Vagina (tissue), 2 donors: Measurements from ENCODE around the gene GRM7. TPM values are rescaled to one million over a fixed set of nuclear protein-coding genes. Genes with fewer than 3 reads are reported as not detected.

Experiments
- DNase-seq, 2 donors: peaks; one replicate each; pipeline ENCODE4 v3.0.0-alpha.2; 2017; ENCODE audit errors: extremely low spot score in 2 of 2
- H3K27ac ChIP-seq: fragments of 200-600 bp; sonication (generic); one replicate; pipeline ENCODE4 v1.5.1; 2019
- H3K27me3 ChIP-seq: fragments of 200-600 bp; sonication (generic); one replicate; pipeline ENCODE4 v1.5.1; 2019
- H3K36me3 ChIP-seq, 2 donors: fragments of 200-600 bp; sonication (generic); one replicate each; pipeline ENCODE4 v1.5.1; 2017 to 2019
- H3K4me1 ChIP-seq: fragments of 200-600 bp; sonication (generic); one replicate; pipeline ENCODE4 v1.5.1; 2019
- H3K4me3 ChIP-seq, 2 donors: fragments of 200-600 bp; sonication (generic); 1 replicate in 1 of 2; 2 replicates in 1 of 2; pipeline ENCODE4 v1.5.1; 2016 to 2019
- H3K9me3 ChIP-seq: fragments of 200-600 bp; sonication (generic); one replicate; pipeline ENCODE4 v1.5.1; 2019
- POLR2A ChIP-seq, 2 donors: fragments of 450-650 bp; IDR thresholded peaks; one replicate each; pipeline ENCODE4 v1.6.1; 2017; ENCODE audit warnings: antibody characterized with exemption in 2 of 2, mild to moderate bottlenecking in 2 of 2, moderate library complexity in 2 of 2
- POLR2AphosphoS5 ChIP-seq, 2 donors: sonication (generic); formaldehyde crosslinking; IDR thresholded peaks; one replicate each; pipeline ENCODE4 v1.9.0; 2017; ENCODE audit warnings: antibody characterized with exemption in 2 of 2, mild to moderate bottlenecking in 2 of 2, low read depth in 1 of 2; ENCODE audit not compliant: insufficient read depth in 1 of 2
- intact Hi-C: fragments of 100-400 bp; cut with DNase I; formaldehyde crosslinking; loops from one replicate; pipeline ENCODE4 v1.15.1; 2023
- total RNA-seq: library from RNA; depleted of rRNA; stranded (reverse); fragments of >200 nt; gene quantifications from one replicate; pipeline ENCODE4 v1.2.3, GENCODE V29; 2016
- TF ChIP-seq, protein P1 (sequence below), 3 experiments: fragments of 450-650 bp in 2 of 3; fragments of 200-600 bp in 1 of 3; sonication (generic) in 1 of 3; IDR thresholded peaks; one replicate each; pipeline ENCODE4 v1.5.1; 2017 to 2019; ENCODE audit warnings: antibody characterized with exemption in 3 of 3, mild to moderate bottlenecking in 2 of 3, moderate library complexity in 2 of 3

GRM7 gene
- total RNA-seq, 1 donor from 2014 or later, result 2.0 TPM

DNA sequence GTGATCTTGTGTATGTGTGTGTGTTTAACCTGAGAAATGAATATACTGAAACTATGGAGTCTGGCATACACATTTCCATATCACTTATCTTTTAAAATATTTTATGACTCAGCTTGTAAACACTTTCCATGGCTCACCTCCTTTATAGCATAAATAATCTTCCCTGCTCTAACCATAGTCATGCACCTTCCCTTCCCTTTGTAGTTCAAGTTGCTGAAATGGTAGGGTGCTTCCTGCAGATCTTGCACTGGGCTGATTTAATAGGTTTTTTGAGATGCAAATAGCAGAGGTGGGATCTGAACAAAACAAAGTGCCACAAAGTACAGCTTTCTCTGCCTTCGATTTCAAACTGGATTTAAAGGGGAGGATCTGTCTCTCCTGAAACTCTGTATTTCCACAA is 928.0 kb downstream of the GRM7 start:
- H3K27ac ChIP-seq, result no peak overlapping the region
- no peaks in the 10 kb centered on the region for H3K36me3 ChIP-seq
- TF ChIP-seq, protein P1, sequence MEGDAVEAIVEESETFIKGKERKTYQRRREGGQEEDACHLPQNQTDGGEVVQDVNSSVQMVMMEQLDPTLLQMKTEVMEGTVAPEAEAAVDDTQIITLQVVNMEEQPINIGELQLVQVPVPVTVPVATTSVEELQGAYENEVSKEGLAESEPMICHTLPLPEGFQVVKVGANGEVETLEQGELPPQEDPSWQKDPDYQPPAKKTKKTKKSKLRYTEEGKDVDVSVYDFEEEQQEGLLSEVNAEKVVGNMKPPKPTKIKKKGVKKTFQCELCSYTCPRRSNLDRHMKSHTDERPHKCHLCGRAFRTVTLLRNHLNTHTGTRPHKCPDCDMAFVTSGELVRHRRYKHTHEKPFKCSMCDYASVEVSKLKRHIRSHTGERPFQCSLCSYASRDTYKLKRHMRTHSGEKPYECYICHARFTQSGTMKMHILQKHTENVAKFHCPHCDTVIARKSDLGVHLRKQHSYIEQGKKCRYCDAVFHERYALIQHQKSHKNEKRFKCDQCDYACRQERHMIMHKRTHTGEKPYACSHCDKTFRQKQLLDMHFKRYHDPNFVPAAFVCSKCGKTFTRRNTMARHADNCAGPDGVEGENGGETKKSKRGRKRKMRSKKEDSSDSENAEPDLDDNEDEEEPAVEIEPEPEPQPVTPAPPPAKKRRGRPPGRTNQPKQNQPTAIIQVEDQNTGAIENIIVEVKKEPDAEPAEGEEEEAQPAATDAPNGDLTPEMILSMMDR (IDR thresholded peaks at IDR 0.05), result no peak
- TF ChIP-seq POLR2AphosphoS5 (IDR thresholded peaks at IDR 0.05; ENCODE audit: insufficient read depth in 1 of 2, low read depth in 1 of 2), result no peak
- no peak for TF ChIP-seq POLR2A (IDR thresholded peaks at IDR 0.05)
- H3K27me3 ChIP-seq, result no peaks in the 10 kb centered on the region
- H3K4me3 ChIP-seq, result no peak overlapping the region
- no peaks in the 10 kb centered on the region for H3K9me3 ChIP-seq
- intact Hi-C loops, result no loop called here
- no peak for DNase-seq
- no peaks in the 10 kb centered on the region for H3K4me1 ChIP-seq

DNA sequence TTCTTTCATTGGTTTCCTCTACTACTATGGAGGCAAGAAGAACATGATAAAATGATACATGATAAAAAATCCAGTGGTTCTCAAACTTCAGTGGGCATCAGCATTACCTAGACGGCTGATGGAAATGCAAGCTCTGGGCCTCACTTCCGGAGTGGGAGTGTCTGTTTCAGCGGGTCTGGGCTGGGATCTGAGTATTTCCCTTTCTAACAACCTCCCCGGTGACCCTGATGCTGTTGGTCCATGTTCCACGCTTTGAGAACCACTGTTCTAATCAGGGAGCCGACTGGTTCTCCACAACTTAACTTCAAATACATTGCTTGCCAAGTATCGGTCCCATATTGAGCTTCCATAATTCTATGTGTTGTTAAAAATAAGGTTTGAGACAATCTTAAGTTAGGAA is 928.4 kb downstream of the GRM7 start:
- H3K27me3 ChIP-seq, result no peaks in the 10 kb centered on the region
- no peak for TF ChIP-seq POLR2AphosphoS5 (IDR thresholded peaks at IDR 0.05; ENCODE audit: insufficient read depth in 1 of 2, low read depth in 1 of 2)
- TF ChIP-seq, protein P1 (IDR thresholded peaks at IDR 0.05), result no peak
- TF ChIP-seq POLR2A (IDR thresholded peaks at IDR 0.05), result no peak
- no peaks in the 10 kb centered on the region for H3K9me3 ChIP-seq
- no peaks in the 10 kb centered on the region for H3K4me1 ChIP-seq
- intact Hi-C loops, result no loop called here
- DNase-seq, result no peak
- no peak overlapping the region for H3K4me3 ChIP-seq
- no peaks in the 10 kb centered on the region for H3K36me3 ChIP-seq
- no peak overlapping the region for H3K27ac ChIP-seq

DNA sequence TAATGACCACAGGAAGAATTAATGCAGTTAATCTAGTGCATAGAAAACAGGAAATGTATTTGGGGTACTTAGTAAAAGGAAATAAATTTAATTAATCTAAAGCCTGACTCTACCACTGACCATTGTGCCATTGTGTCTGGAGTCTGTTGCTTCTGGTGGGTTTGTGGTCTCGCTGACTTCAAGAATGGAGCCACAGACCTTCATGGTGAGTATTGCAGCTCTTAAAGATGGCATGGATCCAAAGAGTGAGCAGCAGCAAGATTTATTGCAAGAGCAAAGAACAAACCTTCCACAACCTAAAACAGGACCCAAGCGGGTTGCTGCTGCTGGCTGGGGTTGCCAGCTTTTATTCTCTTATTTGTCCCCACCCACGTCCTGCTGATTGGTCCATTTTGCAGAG is 929.2 kb downstream of the GRM7 start:
- no peaks in the 10 kb centered on the region for H3K9me3 ChIP-seq
- TF ChIP-seq, protein P1 (IDR thresholded peaks at IDR 0.05), result no peak
- no peak for TF ChIP-seq POLR2A (IDR thresholded peaks at IDR 0.05)
- TF ChIP-seq POLR2AphosphoS5 (IDR thresholded peaks at IDR 0.05; ENCODE audit: insufficient read depth in 1 of 2, low read depth in 1 of 2), result no peak
- no peak overlapping the region for H3K4me3 ChIP-seq
- H3K4me1 ChIP-seq, result no peaks in the 10 kb centered on the region
- H3K27ac ChIP-seq, result no peak overlapping the region
- no peaks in the 10 kb centered on the region for H3K27me3 ChIP-seq
- no peaks in the 10 kb centered on the region for H3K36me3 ChIP-seq
- DNase-seq, result no peak
- intact Hi-C loops, result no loop called here
